ENCODE data around the gene OVCH1.
A peak's percentile ranks its signal among the peaks of the same experiment; 100 is the strongest.
"Not testable (repeated sequence)": the region's sequence is repeated elsewhere in the genome, so short reads cannot be mapped to it uniquely, and the experiment has no call there.

Gene OVCH1

DNA sequence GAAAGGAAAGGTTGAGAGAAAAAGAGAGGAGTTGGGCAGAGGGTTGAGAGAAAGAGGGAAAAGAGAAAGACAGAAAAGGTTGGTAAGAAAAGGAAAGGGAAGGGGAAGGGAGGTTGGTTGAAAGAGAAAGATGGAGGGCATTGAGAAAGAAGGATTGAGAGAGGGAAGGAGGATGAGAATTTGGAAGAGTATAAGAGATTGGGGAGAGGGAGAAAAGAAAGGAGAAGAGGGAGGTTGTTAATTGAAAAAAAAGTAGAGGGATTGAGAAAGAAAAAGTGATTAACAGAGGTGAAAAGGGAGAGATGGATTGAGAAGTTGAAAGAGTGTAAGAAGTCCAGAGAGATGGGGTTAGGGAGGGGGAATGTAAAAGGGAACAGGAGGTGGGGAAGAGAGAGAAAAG lies 95.0 kb downstream of the OVCH1 start:
- no peak for DNase-seq

DNA sequence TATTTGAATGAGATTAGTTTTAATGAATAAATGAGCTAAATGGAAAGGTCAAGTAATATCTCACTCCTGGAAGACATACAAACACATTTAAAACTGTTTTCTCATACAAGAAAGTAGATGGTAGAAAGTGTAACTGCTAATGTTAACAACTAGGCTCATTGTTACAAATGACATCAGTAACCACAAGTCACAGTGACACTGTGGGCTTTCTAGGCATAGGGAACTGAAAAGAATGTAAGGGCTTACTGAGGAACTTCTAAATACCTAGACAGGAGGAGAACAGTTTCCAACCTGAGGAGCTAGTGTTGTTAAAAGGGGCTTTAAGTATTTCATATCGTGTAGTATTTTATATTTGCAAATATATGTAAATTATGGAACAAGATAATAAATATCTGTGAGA lies 99.0 kb downstream of the OVCH1 start:
- no peak for DNase-seq

DNA sequence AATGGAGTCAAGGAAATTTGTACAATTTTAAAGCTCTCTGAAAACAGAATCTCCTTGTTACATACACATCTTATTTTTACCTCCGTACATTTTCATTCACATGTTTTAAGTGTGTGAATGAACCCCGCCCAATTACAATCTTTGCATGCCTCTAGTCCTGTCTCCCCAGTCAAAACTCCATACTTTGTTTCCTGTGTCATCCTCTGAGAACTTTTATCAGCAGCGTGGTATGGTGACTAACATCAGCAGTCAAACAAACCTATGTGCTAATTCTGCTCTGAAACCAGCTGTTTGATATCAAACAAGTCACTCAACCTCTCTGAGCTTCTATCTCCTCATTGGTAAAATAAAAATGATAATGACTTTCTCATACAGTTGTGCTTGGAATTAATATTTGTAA lies 100.7 kb downstream of the OVCH1 start:
- no peak for DNase-seq

DNA sequence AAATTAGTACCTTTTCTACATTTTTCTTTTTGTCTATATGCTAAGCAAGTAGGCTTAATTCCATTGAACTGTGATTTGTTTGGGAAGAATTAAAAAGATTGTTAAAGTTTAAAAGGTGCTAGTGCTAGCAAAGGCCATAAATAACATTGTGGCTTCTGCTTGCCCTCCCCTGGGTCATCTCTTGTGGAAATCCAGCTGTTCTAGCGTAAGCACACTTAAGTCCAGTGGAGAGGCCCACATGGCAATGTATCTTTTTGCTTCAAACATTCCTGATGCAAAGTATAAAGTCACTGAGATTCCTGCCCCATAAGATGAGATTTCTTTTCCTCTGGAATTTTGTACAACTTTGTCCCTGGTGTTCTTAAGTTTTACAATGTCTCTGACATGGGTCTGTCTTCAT lies 102.1 kb downstream of the OVCH1 start:
- DNase-seq = no peak

DNA sequence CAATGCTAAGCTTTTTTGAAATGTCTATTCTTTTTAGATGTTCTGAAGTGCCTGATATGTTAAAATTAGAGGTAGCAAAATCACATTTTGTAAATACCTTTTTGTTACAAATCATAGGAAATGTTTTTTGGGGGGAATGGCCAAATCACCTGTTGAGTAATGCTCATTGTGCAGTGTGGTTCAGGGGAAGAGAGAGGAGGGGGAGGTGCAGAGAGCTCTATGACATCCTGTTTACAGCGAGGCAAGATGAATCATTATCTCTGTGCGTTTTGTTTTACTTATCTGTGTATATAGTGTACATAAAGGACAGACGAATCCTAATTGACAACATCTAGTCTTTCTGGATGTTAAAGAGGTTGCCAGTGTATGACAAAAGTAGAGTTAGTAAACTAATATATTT lies 107.1 kb downstream of the OVCH1 start:
- not testable (repeated sequence) for DNase-seq

DNA sequence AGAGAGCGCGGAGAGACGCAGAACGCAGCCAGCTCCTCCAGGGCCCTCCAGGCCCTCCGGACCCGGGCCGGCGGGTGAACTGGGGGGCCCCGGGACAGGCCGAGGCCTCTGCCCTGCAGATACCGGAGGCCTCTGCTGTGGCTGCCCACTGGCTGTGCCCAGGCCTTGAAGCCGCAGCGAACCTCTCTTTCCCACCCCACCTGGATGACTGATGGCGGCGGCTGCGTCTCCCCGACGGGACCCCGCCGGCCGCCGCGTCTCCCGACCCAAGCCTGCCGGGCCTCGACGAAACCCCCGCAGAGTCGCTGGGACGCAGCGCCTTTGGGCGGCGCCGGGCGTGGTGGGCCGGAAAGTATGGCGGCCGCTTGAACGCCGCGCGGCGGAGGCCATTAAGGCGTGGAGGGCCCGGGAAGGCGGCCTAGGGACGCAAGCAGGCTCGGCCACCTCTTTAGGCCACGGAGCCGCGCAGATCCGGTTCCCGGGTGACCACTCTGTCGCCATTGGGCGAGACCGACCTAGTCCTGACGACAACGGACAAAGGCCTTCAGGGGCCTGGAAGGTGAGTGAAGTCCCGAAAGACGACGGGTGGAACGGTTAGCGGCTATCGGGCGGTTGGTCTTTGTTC lies 108.1 kb downstream of the OVCH1 start:
- DNase-seq = no peak

DNA sequence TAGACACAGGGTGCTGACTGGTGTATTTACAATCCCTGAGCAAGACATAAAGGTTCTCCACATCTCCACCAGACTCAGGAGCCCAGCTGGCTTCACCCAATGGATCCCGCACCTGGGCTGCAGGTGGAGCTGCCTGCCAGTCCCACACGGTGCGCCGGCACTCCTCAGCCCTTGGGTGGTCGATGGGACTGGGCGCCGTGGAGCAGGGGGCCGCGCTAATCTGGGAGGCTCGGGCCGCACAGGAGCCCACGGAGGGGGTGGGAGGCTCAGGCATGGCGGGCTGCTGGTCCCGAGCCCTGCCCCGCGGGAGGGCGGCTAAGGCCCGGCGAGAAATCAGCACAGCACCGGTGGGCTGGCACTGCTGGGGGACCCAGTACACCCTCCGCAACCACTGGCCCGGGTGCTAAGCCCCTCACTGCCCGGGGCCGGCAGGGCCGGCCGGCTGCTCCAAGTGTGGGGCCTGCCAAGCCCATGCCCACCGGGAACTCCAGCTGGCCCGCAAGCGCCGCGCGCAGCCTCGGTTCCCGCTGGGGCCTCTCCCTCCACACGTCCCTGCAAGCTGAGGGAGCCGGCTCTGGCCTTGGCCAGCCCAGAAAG lies 111.3 kb downstream of the OVCH1 start:
- DNase-seq = not testable (repeated sequence)

DNA sequence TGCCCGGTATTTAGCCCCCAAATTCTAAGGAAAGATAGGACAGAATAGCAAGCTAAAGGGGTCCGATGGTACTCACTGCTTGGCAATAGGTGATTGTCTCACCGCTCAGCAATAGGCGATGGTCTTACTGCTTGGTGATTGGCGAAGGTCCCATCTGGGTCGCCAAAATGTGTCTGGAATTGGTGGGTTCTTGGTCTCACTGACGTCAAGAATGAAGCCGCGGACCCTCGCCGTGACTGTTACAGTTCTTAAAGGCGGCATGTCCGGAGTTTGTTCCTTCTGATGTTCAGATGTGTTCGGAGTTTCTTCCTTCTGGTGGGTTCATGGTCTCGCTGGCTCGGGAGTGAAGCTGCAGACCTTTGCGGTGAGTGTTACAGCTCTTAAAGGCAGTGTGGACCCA lies 112.3 kb downstream of the OVCH1 start:
- DNase-seq = not testable (repeated sequence)

DNA sequence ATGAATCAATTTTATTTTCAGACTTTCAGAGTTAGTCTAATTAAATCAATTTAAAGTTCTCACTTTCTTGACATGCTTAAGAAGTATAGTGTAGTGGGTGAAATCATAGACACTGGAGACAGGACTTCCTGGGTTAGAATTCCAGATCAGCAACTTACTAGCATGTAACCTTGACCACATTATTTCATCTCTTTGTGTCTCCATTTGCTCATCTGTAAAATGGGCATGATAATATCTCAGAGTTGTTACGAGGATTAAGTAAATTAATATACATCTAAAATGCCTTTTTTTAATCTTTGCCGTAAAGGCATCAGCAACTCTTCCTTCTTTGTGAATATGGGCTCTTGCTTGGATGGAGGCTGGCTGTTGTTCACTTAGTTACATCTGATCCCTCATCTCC lies 115.2 kb downstream of the OVCH1 start:
- no peak for DNase-seq

DNA sequence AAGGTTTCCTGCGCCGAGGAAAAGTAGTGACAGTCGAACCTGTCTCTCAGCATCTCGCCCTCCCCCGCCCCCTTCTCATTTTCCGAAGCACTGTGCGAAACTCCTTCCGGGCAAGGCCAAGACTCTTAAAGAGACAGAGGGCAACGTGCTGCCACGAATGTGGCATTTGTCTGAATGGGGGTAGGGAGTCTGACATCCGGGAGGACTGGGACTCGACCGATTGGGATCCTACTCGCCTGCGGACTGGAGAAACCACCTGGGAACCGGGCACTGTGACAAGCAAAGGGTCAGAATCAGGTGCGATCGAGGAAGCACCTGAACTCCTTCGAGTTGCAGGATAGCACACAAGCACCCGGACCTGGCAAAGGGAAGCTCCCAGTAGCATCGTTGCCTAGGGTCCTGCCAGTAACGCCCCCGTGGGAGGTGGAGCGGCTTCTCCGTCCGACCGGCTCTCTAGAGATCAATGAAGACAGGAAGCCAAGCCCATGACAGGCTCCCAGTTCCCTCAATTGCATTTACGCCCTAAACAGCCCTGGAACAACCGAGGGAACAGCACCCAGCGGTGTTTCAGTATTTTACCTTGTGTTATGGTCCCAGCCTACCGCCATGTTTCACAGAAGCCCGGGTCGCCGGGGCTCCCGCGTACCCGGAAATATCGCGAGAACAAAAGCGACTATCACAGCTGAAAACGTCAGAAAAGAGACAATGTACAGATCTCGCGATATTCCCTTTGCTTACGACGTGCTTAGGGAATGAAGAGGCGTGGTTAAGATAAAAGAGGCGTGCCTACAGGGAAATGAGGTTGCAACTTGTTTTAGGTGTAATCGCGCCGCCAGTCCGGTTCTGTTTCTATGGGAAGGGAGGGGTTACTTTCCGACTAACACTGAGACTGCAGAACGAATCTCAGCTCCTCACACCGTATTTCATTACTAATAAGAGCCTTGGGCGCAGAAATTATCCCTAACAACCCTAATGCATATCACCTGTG lies 116.7 kb downstream of the OVCH1 start, which contains the start of gene ERGIC2:
ERGIC2 (minus strand) TSS at position 637 of the 988 bp plus-strand sequence. CDS start 9,539 bp downstream, outside the sequence.
- DNase-seq = peak; percentile 99

Measured in NCI-H2107 (cell line).